Trophoblast cell (in vitro differentiated cells and primary cell): Measurements from ENCODE around the gene CHST10.
A peak's percentile ranks its signal among the peaks of the same experiment; 100 is the strongest.
"Not testable (repeated sequence)": the region's sequence is repeated elsewhere in the genome, so short reads cannot be mapped to it uniquely, and the experiment has no call there.

ENCODE experiments used
- DNase-seq, 2 donors: peaks; one replicate each; pipeline ENCODE4 v3.0.0-alpha.2; 2016
- H2AFZ ChIP-seq: 2 replicates; pipeline ENCODE4 v1.6.1; 2013; ENCODE audit warnings: low read length, moderate library complexity, mild to moderate bottlenecking; ENCODE audit not compliant: insufficient read depth, poor library complexity
- H2AK5ac ChIP-seq: 2 replicates; pipeline ENCODE4 v1.6.1; 2013; ENCODE audit warnings: mild to moderate bottlenecking, low read length
- H2BK120ac ChIP-seq: 2 replicates; pipeline ENCODE4 v1.6.1; 2013; ENCODE audit warnings: low read length, mild to moderate bottlenecking, moderate library complexity; ENCODE audit not compliant: insufficient read depth, poor library complexity
- H2BK12ac ChIP-seq: 2 replicates; pipeline ENCODE4 v1.6.1; 2013; ENCODE audit warnings: mild to moderate bottlenecking, low read length, moderate library complexity
- H2BK5ac ChIP-seq: 2 replicates; pipeline ENCODE4 v1.6.1; 2013; ENCODE audit warnings: low read length, low read depth, moderate library complexity, mild to moderate bottlenecking; ENCODE audit not compliant: poor library complexity
- H3K14ac ChIP-seq: 2 replicates; pipeline ENCODE4 v1.6.1; 2013; ENCODE audit warnings: mild to moderate bottlenecking, low read length
- H3K18ac ChIP-seq: 2 replicates; pipeline ENCODE4 v1.6.1; 2013; ENCODE audit warnings: mild to moderate bottlenecking, low read length
- H3K23ac ChIP-seq: 2 replicates; pipeline ENCODE4 v1.6.1; 2013; ENCODE audit warnings: low read length
- H3K27ac ChIP-seq: 2 replicates; pipeline ENCODE4 v1.5.1; 2013; ENCODE audit warnings: low read depth, mild to moderate bottlenecking, inconsistent platforms, low read length, moderate library complexity
- H3K27me3 ChIP-seq: 2 replicates; pipeline ENCODE4 v1.6.1; 2013; ENCODE audit warnings: inconsistent platforms, mild to moderate bottlenecking, low read length, moderate library complexity; ENCODE audit not compliant: insufficient read depth
- H3K36me3 ChIP-seq, 2 experiments: 1 replicate in 1 of 2; 2 replicates in 1 of 2; pipeline ENCODE4 v1.6.1; 2013; ENCODE audit warnings: low read length in 2 of 2, mild to moderate bottlenecking in 2 of 2, moderate library complexity in 1 of 2; ENCODE audit not compliant: insufficient read depth in 2 of 2, control insufficient read depth in 1 of 2
- H3K4ac ChIP-seq: 2 replicates; pipeline ENCODE4 v1.6.1; 2013; ENCODE audit warnings: low read depth, mild to moderate bottlenecking, low read length, moderate library complexity
- H3K4me1 ChIP-seq, 2 experiments: 1 replicate in 1 of 2; 2 replicates in 1 of 2; pipeline ENCODE4 v1.6.1; 2013; ENCODE audit warnings: low read length in 2 of 2, mild to moderate bottlenecking in 2 of 2, moderate library complexity in 1 of 2; ENCODE audit not compliant: insufficient read depth in 2 of 2, control insufficient read depth in 1 of 2
- H3K4me2 ChIP-seq: 2 replicates; pipeline ENCODE4 v1.6.1; 2013; ENCODE audit warnings: inconsistent platforms, mild to moderate bottlenecking, low read length, moderate library complexity
- H3K4me3 ChIP-seq: 2 replicates; pipeline ENCODE4 v1.5.1; 2013; ENCODE audit warnings: mild to moderate bottlenecking, low read depth, low read length, inconsistent platforms
- H3K79me1 ChIP-seq: one replicate; pipeline ENCODE4 v1.6.1; 2013; ENCODE audit warnings: low read length
- H3K79me2 ChIP-seq: 2 replicates; pipeline ENCODE4 v1.6.1; 2013; ENCODE audit warnings: low read length, mild to moderate bottlenecking; ENCODE audit not compliant: control insufficient read depth, insufficient read depth, poor library complexity
- H3K9ac ChIP-seq: 2 replicates; pipeline ENCODE4 v1.6.1; 2013; ENCODE audit warnings: mild to moderate bottlenecking, low read length
- H3K9me3 ChIP-seq: 2 replicates; pipeline ENCODE4 v1.6.1; 2013; ENCODE audit warnings: low read depth, mild to moderate bottlenecking, control low read depth, inconsistent platforms, low read length; ENCODE audit not compliant: insufficient read depth
- H4K12ac ChIP-seq: 2 replicates; pipeline ENCODE4 v1.6.1; 2013; ENCODE audit warnings: low read depth, mild to moderate bottlenecking, low read length, moderate library complexity
- H4K8ac ChIP-seq: 2 replicates; pipeline ENCODE4 v1.6.1; 2013; ENCODE audit warnings: low read depth, mild to moderate bottlenecking, low read length, moderate library complexity
- H4K91ac ChIP-seq: one replicate; pipeline ENCODE4 v1.6.1; 2013; ENCODE audit warnings: low read depth, mild to moderate bottlenecking, low read length, moderate library complexity
- WGBS: extraction: QIAGEN DNeasy Blood & Tissue Kit; methylation state at CpG from one replicate; pipeline ENCODE4 v1.1.7; 2013; ENCODE audit warnings: missing lambda C conversion rate; ENCODE audit not compliant: insufficient read length, insufficient coverage; ENCODE audit errors: extremely low coverage; 5-methylcytosine and 5-hydroxymethylcytosine counted together

Gene CHST10

GRCh38 chr2:100367163-100367562 lies 50.3 kb downstream of the CHST10 start:
- H3K4me3 ChIP-seq = no peak overlapping the region
- no peak overlapping the region for H2BK5ac ChIP-seq
- H3K27ac ChIP-seq = no peak overlapping the region
- no peak overlapping the region for H3K18ac ChIP-seq
- no peak overlapping the region for H2BK12ac ChIP-seq
- H3K9me3 ChIP-seq = peaks cover 3% of the 10 kb centered on the region
- H4K91ac ChIP-seq = no peak overlapping the region
- H2AK5ac ChIP-seq = no peak overlapping the region
- H3K27me3 ChIP-seq = no peaks in the 10 kb centered on the region
- no peak overlapping the region for H4K12ac ChIP-seq
- no peak overlapping the region for H4K8ac ChIP-seq
- no peaks in the 10 kb centered on the region for H3K79me2 ChIP-seq
- H3K9ac ChIP-seq = no peak overlapping the region
- no peaks in the 10 kb centered on the region for H3K36me3 ChIP-seq
- H3K23ac ChIP-seq = no peak overlapping the region
- no peak overlapping the region for H3K14ac ChIP-seq
- H2BK120ac ChIP-seq = no peak overlapping the region
- peaks cover 2% of the 10 kb centered on the region for H3K79me1 ChIP-seq
- H2AFZ ChIP-seq = no peak overlapping the region
- H3K4me2 ChIP-seq = no peak overlapping the region
- H3K4ac ChIP-seq = no peak overlapping the region
- no peak for DNase-seq
- no CpG with 5 or more reads among the region's 1 CpG for WGBS
- no peaks in the 10 kb centered on the region for H3K4me1 ChIP-seq

GRCh38 chr2:100365434-100365833 lies 52.0 kb downstream of the CHST10 start:
- H3K27me3 ChIP-seq = no peaks in the 10 kb centered on the region
- no peak overlapping the region for H3K4me2 ChIP-seq
- no peak overlapping the region for H3K4me3 ChIP-seq
- no peak overlapping the region for H4K91ac ChIP-seq
- no peaks in the 10 kb centered on the region for H3K79me2 ChIP-seq
- H3K18ac ChIP-seq = no peak overlapping the region
- H2BK5ac ChIP-seq = no peak overlapping the region
- H4K12ac ChIP-seq = no peak overlapping the region
- H3K4me1 ChIP-seq = no peaks in the 10 kb centered on the region
- H3K9ac ChIP-seq = no peak overlapping the region
- peak in 1 of 2 donors; percentile 20 for DNase-seq
- no CpG with 5 or more reads among the region's 3 CpGs for WGBS
- H3K9me3 ChIP-seq = peaks cover 3% of the 10 kb centered on the region
- no peak overlapping the region for H2BK12ac ChIP-seq
- no peak overlapping the region for H4K8ac ChIP-seq
- H2BK120ac ChIP-seq = no peak overlapping the region
- no peaks in the 10 kb centered on the region for H3K36me3 ChIP-seq
- no peak overlapping the region for H3K4ac ChIP-seq
- no peak overlapping the region for H3K14ac ChIP-seq
- peaks cover 2% of the 10 kb centered on the region for H3K79me1 ChIP-seq
- no peak overlapping the region for H2AFZ ChIP-seq
- no peak overlapping the region for H2AK5ac ChIP-seq
- H3K23ac ChIP-seq = no peak overlapping the region
- no peak overlapping the region for H3K27ac ChIP-seq

- H3K4ac ChIP-seq, H2AFZ ChIP-seq, DNase-seq, H3K79me1 ChIP-seq, H3K9ac ChIP-seq, H3K14ac ChIP-seq, H3K4me3 ChIP-seq, H4K91ac ChIP-seq, H3K23ac ChIP-seq, H3K27ac ChIP-seq, H2BK12ac ChIP-seq, H3K27me3 ChIP-seq, H2AK5ac ChIP-seq, H4K8ac ChIP-seq, H3K4me1 ChIP-seq, H3K36me3 ChIP-seq, H3K9me3 ChIP-seq, H3K4me2 ChIP-seq, H4K12ac ChIP-seq, H2BK120ac ChIP-seq, H2BK5ac ChIP-seq, H3K79me2 ChIP-seq, H3K18ac ChIP-seq: not testable (repeated sequence)
- WGBS = no CpG with 5 or more reads among the region's 7 CpGs
These were observed 55.2 kb downstream of the CHST10 start for GRCh38 chr2:100362269-100362668.

GRCh38 chr2:100359576-100359975 lies 57.9 kb downstream of the CHST10 start:
- Histone ChIP-seq H4K8ac (no peak overlapping the region), H3K14ac (no peak overlapping the region), H3K23ac (no peak overlapping the region), H3K4me3 (no peak overlapping the region), H3K79me2 (no peaks in the 10 kb centered on the region), H3K4me2 (no peak overlapping the region), H2BK12ac (no peak overlapping the region), H3K9ac (no peak overlapping the region), H2BK5ac (no peak overlapping the region), H2AFZ (no peak overlapping the region), H3K18ac (no peak overlapping the region), H3K4me1 (no peaks in the 10 kb centered on the region), H3K27ac (no peak overlapping the region), H4K12ac (no peak overlapping the region), H3K27me3 (no peaks in the 10 kb centered on the region), H3K79me1 (no peaks in the 10 kb centered on the region), H4K91ac (no peak overlapping the region), H3K9me3 (no peaks in the 10 kb centered on the region), H2AK5ac (no peak overlapping the region), H3K36me3 (no peaks in the 10 kb centered on the region), H2BK120ac (no peak overlapping the region), H3K4ac (no peak overlapping the region)
- no peak for DNase-seq
